Melanocyte of skin (primary cell): ENCODE results near the gene ZNF511. TPM values are rescaled to one million over a fixed set of nuclear protein-coding genes. Genes with fewer than 3 reads are reported as not detected.

Experiments used
- small RNA-seq, 2 donors: library from RNA; depleted of rRNA; stranded (forward); fragments of <200 nt; gene quantifications; one replicate each; pipeline ENCODE3, GENCODE V24; 2012
- total RNA-seq, 2 donors: library from RNA; depleted of rRNA; stranded (reverse); fragments of >200 nt; gene quantifications; 2 replicates each; pipeline ENCODE4 v1.2.3, GENCODE V29; 2012

Gene ZNF511
- 10 to 100 TPM; 26.8 to 35.6 TPM for total RNA-seq

DNA sequence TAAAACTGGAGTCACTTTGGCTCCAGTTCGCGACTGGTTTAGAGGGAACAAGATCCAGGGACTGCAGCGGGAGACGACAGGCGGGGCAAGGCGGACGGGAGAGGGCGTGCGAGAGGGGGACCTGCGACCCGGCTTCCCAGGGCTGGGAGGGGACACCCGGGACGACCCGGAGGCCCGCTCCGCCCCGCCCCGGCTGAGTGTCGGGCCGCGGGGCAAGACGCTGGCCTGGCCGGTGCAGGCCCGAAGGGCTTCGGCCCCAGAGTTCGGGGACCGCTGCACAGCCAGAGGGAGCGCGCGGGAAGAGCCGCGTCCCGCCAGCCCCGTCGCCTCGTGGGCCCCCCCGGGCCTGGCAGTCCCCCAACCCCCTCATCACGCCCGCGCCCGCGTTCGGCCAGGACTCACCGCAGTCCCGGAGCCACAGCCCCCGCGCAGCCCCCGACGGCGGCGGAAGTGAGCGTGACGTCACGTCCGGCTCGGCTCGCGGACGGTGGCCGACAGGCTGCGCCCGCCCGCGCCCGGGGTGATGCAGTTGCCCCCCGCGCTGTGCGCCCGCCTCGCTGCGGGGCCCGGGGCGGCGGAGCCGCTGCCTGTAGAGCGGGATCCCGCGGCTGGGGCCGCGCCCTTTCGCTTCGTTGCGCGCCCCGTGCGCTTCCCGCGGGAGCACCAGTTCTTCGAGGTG, at the start of gene ZNF511, which contains the start of gene TUBGCP2:
Gene ZNF511, plus strand, starts transcription at position 494 of the 679 bp plus-strand sequence. Its CDS starts 30 bp downstream, at position 524.
Gene TUBGCP2, minus strand, starts transcription at position 452 of the 679 bp plus-strand sequence. CDS start 5,931 bp downstream, outside the sequence.

DNA sequence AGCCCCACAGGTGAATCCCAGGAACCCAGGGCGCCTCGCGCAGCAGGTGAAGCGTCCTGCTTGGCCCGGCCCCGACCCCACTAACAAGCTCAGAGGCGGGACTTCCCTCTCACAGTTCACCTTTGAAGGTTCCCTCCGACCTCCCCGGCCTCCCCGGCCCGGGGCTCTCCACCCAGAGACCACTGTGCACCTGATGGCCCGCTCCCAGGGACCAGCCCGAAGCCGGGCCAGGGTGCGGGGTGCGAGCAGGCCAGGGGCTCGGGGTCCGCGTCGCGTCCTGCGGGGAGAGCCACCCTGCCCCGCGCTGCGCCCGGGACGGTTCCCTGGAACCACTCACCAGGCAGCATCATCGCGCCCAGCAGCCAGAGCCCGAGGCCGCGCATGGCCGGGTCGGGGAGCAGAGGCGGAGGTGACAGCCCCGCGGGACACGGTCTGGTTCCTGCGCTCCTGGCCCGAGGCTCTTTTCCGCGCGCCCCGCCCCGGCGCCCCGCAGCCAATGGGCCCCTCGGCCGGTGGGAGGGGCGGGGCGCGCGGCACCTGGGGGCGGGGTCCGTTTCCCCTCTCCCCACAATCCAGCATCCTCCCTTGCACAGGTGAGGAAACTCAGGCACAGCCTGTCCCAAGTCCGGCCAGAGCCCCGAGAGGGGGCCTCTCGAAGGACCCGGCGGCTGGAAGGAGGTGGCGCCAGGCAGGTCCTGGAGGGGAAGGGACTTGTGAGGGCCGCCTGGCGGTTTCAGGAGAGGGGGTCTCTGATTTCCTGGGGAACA, 32.1 kb upstream of the ZNF511 start, which contains the start of gene ADAM8:
Gene ADAM8, minus strand, starts transcription at position 434 of the 767 bp plus-strand sequence. Its CDS starts 51 bp downstream, at position 383.

GRCh38 chr10:133336577-133337369, 28.1 kb downstream of the ZNF511 start, which contains the start of gene CALY:
TSS of gene CALY (minus strand) at chr10:133336896. CDS start at chr10:133328989, 7,907 bp downstream.

GRCh38 chr10:133357285-133358161, 48.8 kb downstream of the ZNF511 start, which contains the start of gene FUOM:
TSS of gene FUOM (minus strand) at chr10:133358019. CDS start at chr10:133358007, 12 bp downstream.

Small RNAs within 50 kb of the gene (small RNA-seq; reads per million reads assigned to genes)
- 0 reads per million in 2 donors for gene BANF1P2

Other genes with a start within 250 kb of the ZNF511 start
- not detected for gene ADGRA1, start 221.0 kb upstream of the ZNF511 start, total RNA-seq
- gene KNDC1, start 148.7 kb upstream of the ZNF511 start, total RNA-seq, result 1 to 10 TPM in 1 of 2 donors, under 1 TPM in 1; 0.67 to 1.0 TPM
- not detected for gene UTF1, start 78.7 kb upstream of the ZNF511 start, total RNA-seq
- gene VENTX, start 71.1 kb upstream of the ZNF511 start, total RNA-seq, result not detected
- gene ADAM8, start 32.0 kb upstream of the ZNF511 start, total RNA-seq, result 1 to 10 TPM in 1 of 2 donors, under 1 TPM in 1; 0.33 to 1.0 TPM
- 10 to 100 TPM; 54.3 to 55.1 TPM for gene TUBGCP2, start within 50 bp of the ZNF511 start, total RNA-seq
- gene CALY, start 28.0 kb downstream of the ZNF511 start, total RNA-seq, result not detected
- gene PRAP1, start 38.5 kb downstream of the ZNF511 start, total RNA-seq, result not detected
- gene FUOM, start 49.1 kb downstream of the ZNF511 start, total RNA-seq, result 10 to 100 TPM; 14.8 to 15.3 TPM
- 10 to 100 TPM; 63.3 to 65.4 TPM for gene ECHS1, start 64.4 kb downstream of the ZNF511 start, total RNA-seq
- 1 to 10 TPM; 2.3 to 6.2 TPM for gene PAOX, start 70.3 kb downstream of the ZNF511 start, total RNA-seq
- gene MTG1, start 85.2 kb downstream of the ZNF511 start, total RNA-seq, result 10 to 100 TPM; 32.6 to 33.4 TPM
- gene SPRN, start 115.7 kb downstream of the ZNF511 start, total RNA-seq, result under 1 TPM in 1 of 2 donors, not detected in 1; under 0.01 TPM
- gene SCART1, start 145.0 kb downstream of the ZNF511 start, total RNA-seq, result 1 to 10 TPM; 1.0 to 2.0 TPM
- under 1 TPM in 1 of 2 donors, not detected in 1; 0.69 TPM for gene CYP2E1, start 218.4 kb downstream of the ZNF511 start, total RNA-seq